ENCODE measurements around the gene CALN1.
A peak's percentile ranks its signal among the peaks of the same experiment; 100 is the strongest.

The CALN1 gene

DNA sequence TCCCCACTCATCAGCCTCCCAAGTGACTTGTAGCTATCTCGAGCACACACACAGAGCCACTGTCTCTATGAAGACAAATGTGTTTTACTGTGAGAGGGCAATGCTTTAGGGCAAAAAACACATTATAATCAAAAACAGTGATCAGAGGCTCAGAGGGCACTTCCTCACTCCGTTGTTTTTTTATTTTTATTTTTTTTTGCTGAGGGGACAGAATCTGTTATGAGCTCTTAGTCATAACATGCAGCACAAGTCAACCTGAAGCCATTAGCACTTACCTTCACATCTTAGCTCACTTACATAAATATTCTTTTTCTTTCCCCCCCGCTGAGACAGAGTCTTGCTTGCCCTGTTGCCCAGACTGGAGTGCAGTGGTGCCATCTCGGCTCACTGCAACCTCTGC is 157.7 kb downstream of the CALN1 start:
- DNase-seq (ENCODE audit: low spot score): no peak
- Histone ChIP-seq H3K18ac (ENCODE audit: low read length) (no peak overlapping the region), H3K27ac (replicated peaks; ENCODE audit: low read length) (no peak overlapping the region), H2BK15ac (ENCODE audit: low read length) (no peak overlapping the region), H3K4me1 (ENCODE audit: control insufficient read depth in 2 of 2, insufficient read depth in 1 of 2, low read depth in 1 of 2, low read length in 2 of 2) (no peaks in the 10 kb centered on the region), H3K23ac (ENCODE audit: low read depth, low read length, poor library complexity) (no peak overlapping the region), H2BK120ac (ENCODE audit: low read depth, low read length) (no peak overlapping the region), H3K4me2 (ENCODE audit: insufficient read depth, low read length, poor library complexity, severe bottlenecking) (no peak overlapping the region), H3K4me3 (ENCODE audit: low read length in 2 of 2) (no peak overlapping the region), H2BK5ac (ENCODE audit: low read length) (no peak overlapping the region), H4K8ac (ENCODE audit: low read depth, low read length) (no peak overlapping the region), H3K79me1 (ENCODE audit: low read depth, low read length) (no peaks in the 10 kb centered on the region), H2AK5ac (ENCODE audit: low read depth, low read length) (no peak overlapping the region), H2BK12ac (ENCODE audit: low read length) (no peak overlapping the region), H2AFZ (ENCODE audit: low read length) (no peak overlapping the region), H3K9ac (ENCODE audit: low read depth, low read length, poor library complexity) (no peak overlapping the region), H3K9me3 (replicated peaks in 1 of 2; ENCODE audit: control insufficient read depth in 2 of 2, insufficient read depth in 1 of 2, low read depth in 1 of 2, low read length in 2 of 2) (peaks cover 0 to 3% of the 10 kb centered on the region in 2 donors), H4K91ac (ENCODE audit: low read depth, low read length, poor library complexity) (no peak overlapping the region), H3K14ac (ENCODE audit: low read length) (no peak overlapping the region), H3K4ac (ENCODE audit: low read length) (no peak overlapping the region), H3K27me3 (ENCODE audit: control insufficient read depth in 3 of 3, insufficient read depth in 3 of 3, low read depth in 1 of 3, low read length in 3 of 3) (no peaks in the 10 kb centered on the region), H3K36me3 (replicated peaks in 1 of 2; ENCODE audit: control insufficient read depth in 2 of 2, insufficient read depth in 2 of 2, low read length in 2 of 2) (no peaks in the 10 kb centered on the region)
- no CpG with 5 or more reads among the region's 4 CpGs for WGBS, 2 donors (ENCODE audit: extremely low coverage in 2 of 2, insufficient read length in 2 of 2, insufficient replicate concordance in 1 of 2)

DNA sequence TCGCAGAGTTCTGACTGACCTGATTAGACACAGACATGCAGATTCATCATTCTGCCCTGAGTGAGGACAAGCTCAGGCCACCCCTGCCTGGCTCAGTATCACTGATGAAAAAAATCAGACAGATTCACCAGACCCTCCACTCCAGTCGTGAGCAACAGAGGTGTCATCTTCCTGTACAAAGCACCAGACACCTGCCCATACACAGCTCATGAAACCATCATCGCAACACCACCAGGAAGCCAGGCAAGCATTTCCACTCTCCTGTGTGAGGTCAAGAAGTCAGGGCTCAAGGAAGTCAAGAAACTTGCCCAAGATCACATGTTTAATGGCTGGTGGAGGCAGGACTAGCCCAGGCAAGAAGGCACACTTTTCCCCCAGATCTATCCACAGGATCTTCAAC is 163.0 kb downstream of the CALN1 start:
- no peaks in the 10 kb centered on the region for H3K4me1 ChIP-seq (ENCODE audit: control insufficient read depth in 2 of 2, insufficient read depth in 1 of 2, low read depth in 1 of 2, low read length in 2 of 2)
- H3K79me1 ChIP-seq (ENCODE audit: low read depth, low read length): no peaks in the 10 kb centered on the region
- no peak overlapping the region for H3K4me2 ChIP-seq (ENCODE audit: insufficient read depth, low read length, poor library complexity, severe bottlenecking)
- no CpG with 5 or more reads among the region's 3 CpGs for WGBS, 2 donors (ENCODE audit: extremely low coverage in 2 of 2, insufficient read length in 2 of 2, insufficient replicate concordance in 1 of 2)
- H2AFZ ChIP-seq (ENCODE audit: low read length): no peak overlapping the region
- no peaks in the 10 kb centered on the region for H3K36me3 ChIP-seq (replicated peaks in 1 of 2; ENCODE audit: control insufficient read depth in 2 of 2, insufficient read depth in 2 of 2, low read length in 2 of 2)
- H4K91ac ChIP-seq (ENCODE audit: low read depth, low read length, poor library complexity): no peak overlapping the region
- H2BK12ac ChIP-seq (ENCODE audit: low read length): no peak overlapping the region
- H2BK15ac ChIP-seq (ENCODE audit: low read length): no peak overlapping the region
- no peak overlapping the region for H2AK5ac ChIP-seq (ENCODE audit: low read depth, low read length)
- H4K8ac ChIP-seq (ENCODE audit: low read depth, low read length): no peak overlapping the region
- no peaks in the 10 kb centered on the region for H3K27me3 ChIP-seq (ENCODE audit: control insufficient read depth in 3 of 3, insufficient read depth in 3 of 3, low read depth in 1 of 3, low read length in 3 of 3)
- H3K14ac ChIP-seq (ENCODE audit: low read length): no peak overlapping the region
- no peak overlapping the region for H3K27ac ChIP-seq (replicated peaks; ENCODE audit: low read length)
- no peak overlapping the region for H3K4me3 ChIP-seq (ENCODE audit: low read length in 2 of 2)
- no peak overlapping the region for H3K18ac ChIP-seq (ENCODE audit: low read length)
- DNase-seq (ENCODE audit: low spot score): no peak
- H2BK120ac ChIP-seq (ENCODE audit: low read depth, low read length): no peak overlapping the region
- no peak overlapping the region for H3K23ac ChIP-seq (ENCODE audit: low read depth, low read length, poor library complexity)
- H3K9me3 ChIP-seq (replicated peaks in 1 of 2; ENCODE audit: control insufficient read depth in 2 of 2, insufficient read depth in 1 of 2, low read depth in 1 of 2, low read length in 2 of 2): peaks cover 0 to 3% of the 10 kb centered on the region in 2 donors
- H2BK5ac ChIP-seq (ENCODE audit: low read length): no peak overlapping the region
- H3K4ac ChIP-seq (ENCODE audit: low read length): no peak overlapping the region
- no peak overlapping the region for H3K9ac ChIP-seq (ENCODE audit: low read depth, low read length, poor library complexity)

DNA sequence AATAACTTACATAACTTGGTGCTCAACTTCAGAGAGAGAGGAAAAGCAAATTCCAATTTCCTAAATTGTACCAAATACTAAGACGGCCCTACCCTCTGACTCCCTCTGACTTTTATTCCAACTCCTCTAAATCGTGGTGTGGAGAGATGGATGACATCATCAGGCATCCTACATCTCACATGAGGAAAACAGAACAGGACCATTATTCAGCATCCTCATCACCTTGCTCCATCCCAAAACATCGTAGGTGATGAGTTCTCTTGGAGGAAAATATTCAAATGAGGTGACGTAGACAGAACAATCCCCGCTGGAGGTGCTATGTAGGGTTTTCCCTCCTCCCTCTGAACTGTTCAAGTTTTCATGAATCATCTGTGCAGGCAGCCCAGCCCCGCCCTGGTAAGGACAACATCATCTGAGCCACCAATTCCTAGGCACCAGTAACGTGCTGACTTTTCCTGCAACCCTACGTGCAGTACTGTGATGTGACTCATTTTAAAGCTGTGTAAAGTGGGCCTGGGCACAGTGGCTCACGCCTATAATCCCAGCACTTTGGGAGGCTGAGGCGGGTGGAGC is 167.2 kb downstream of the CALN1 start:
- Histone ChIP-seq H2BK15ac (ENCODE audit: low read length) (no peak overlapping the region), H3K4ac (ENCODE audit: low read length) (no peak overlapping the region), H2BK120ac (ENCODE audit: low read depth, low read length) (no peak overlapping the region), H3K79me1 (ENCODE audit: low read depth, low read length) (no peaks in the 10 kb centered on the region), H3K23ac (ENCODE audit: low read depth, low read length, poor library complexity) (no peak overlapping the region), H3K4me2 (ENCODE audit: insufficient read depth, low read length, poor library complexity, severe bottlenecking) (no peak overlapping the region), H4K91ac (ENCODE audit: low read depth, low read length, poor library complexity) (no peak overlapping the region), H3K14ac (ENCODE audit: low read length) (no peak overlapping the region), H3K36me3 (replicated peaks in 1 of 2; ENCODE audit: control insufficient read depth in 2 of 2, insufficient read depth in 2 of 2, low read length in 2 of 2) (no peaks in the 10 kb centered on the region), H3K9me3 (replicated peaks in 1 of 2; ENCODE audit: control insufficient read depth in 2 of 2, insufficient read depth in 1 of 2, low read depth in 1 of 2, low read length in 2 of 2) (no peaks in the 10 kb centered on the region), H4K8ac (ENCODE audit: low read depth, low read length) (no peak overlapping the region), H3K9ac (ENCODE audit: low read depth, low read length, poor library complexity) (no peak overlapping the region), H3K4me1 (ENCODE audit: control insufficient read depth in 2 of 2, insufficient read depth in 1 of 2, low read depth in 1 of 2, low read length in 2 of 2) (no peaks in the 10 kb centered on the region), H2AFZ (ENCODE audit: low read length) (no peak overlapping the region), H3K18ac (ENCODE audit: low read length) (no peak overlapping the region), H3K27me3 (ENCODE audit: control insufficient read depth in 3 of 3, insufficient read depth in 3 of 3, low read depth in 1 of 3, low read length in 3 of 3) (no peaks in the 10 kb centered on the region), H2BK5ac (ENCODE audit: low read length) (no peak overlapping the region), H2BK12ac (ENCODE audit: low read length) (no peak overlapping the region), H2AK5ac (ENCODE audit: low read depth, low read length) (no peak overlapping the region), H3K4me3 (ENCODE audit: low read length in 2 of 2) (no peak overlapping the region), H3K27ac (replicated peaks; ENCODE audit: low read length) (no peak overlapping the region)
- DNase-seq (ENCODE audit: low spot score): no peak
- WGBS, 2 donors (ENCODE audit: extremely low coverage in 2 of 2, insufficient read length in 2 of 2, insufficient replicate concordance in 1 of 2): no CpG with 5 or more reads among the region's 10 CpGs

DNA sequence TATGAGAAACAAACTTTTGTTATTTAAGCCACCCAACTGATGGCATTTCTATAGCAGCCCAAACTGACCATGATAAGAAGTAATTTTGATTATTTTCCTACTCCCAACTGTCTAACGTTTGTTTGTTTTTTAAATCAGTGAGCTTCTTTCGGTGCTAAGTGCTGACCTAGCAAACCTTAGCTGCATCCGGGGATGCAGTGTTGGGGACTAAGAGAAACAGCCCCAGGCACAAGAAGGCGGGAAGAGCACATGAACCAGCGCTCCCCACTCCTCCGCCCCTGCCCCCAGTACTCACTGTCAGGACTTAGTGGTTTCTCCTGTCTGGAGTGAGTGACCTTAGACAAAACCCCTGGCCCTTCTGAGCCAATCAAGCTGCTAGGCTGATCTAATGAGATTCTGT is 168.8 kb downstream of the CALN1 start:
- H4K91ac ChIP-seq (ENCODE audit: low read depth, low read length, poor library complexity): no peak overlapping the region

More for the DNA sequence above, 168.8 kb downstream of the CALN1 start:
- Histone ChIP-seq H3K23ac (ENCODE audit: low read depth, low read length, poor library complexity) (no peak overlapping the region), H3K79me1 (ENCODE audit: low read depth, low read length) (no peaks in the 10 kb centered on the region), H3K4me3 (ENCODE audit: low read length in 2 of 2) (peak overlapping the region in 1 of 2 donors; percentile 29), H3K4me2 (ENCODE audit: insufficient read depth, low read length, poor library complexity, severe bottlenecking) (no peak overlapping the region), H2AFZ (ENCODE audit: low read length) (no peak overlapping the region), H3K4me1 (ENCODE audit: control insufficient read depth in 2 of 2, insufficient read depth in 1 of 2, low read depth in 1 of 2, low read length in 2 of 2) (no peaks in the 10 kb centered on the region), H2BK12ac (ENCODE audit: low read length) (no peak overlapping the region), H3K27ac (replicated peaks; ENCODE audit: low read length) (no peak overlapping the region), H2AK5ac (ENCODE audit: low read depth, low read length) (no peak overlapping the region), H2BK5ac (ENCODE audit: low read length) (no peak overlapping the region), H3K9ac (ENCODE audit: low read depth, low read length, poor library complexity) (no peak overlapping the region), H3K27me3 (ENCODE audit: control insufficient read depth in 3 of 3, insufficient read depth in 3 of 3, low read depth in 1 of 3, low read length in 3 of 3) (no peaks in the 10 kb centered on the region), H4K8ac (ENCODE audit: low read depth, low read length) (no peak overlapping the region), H3K18ac (ENCODE audit: low read length) (no peak overlapping the region), H3K4ac (ENCODE audit: low read length) (no peak overlapping the region), H2BK15ac (ENCODE audit: low read length) (no peak overlapping the region), H3K36me3 (replicated peaks in 1 of 2; ENCODE audit: control insufficient read depth in 2 of 2, insufficient read depth in 2 of 2, low read length in 2 of 2) (no peaks in the 10 kb centered on the region), H2BK120ac (ENCODE audit: low read depth, low read length) (no peak overlapping the region), H3K14ac (ENCODE audit: low read length) (no peak overlapping the region), H3K9me3 (replicated peaks in 1 of 2; ENCODE audit: control insufficient read depth in 2 of 2, insufficient read depth in 1 of 2, low read depth in 1 of 2, low read length in 2 of 2) (no peaks in the 10 kb centered on the region)
- no CpG with 5 or more reads among the region's 6 CpGs for WGBS, 2 donors (ENCODE audit: extremely low coverage in 2 of 2, insufficient read length in 2 of 2, insufficient replicate concordance in 1 of 2)
- DNase-seq (ENCODE audit: low spot score): no peak
